H1 (cell line): ENCODE data around the gene INKA2. TPM values are rescaled to one million over a fixed set of nuclear protein-coding genes. Genes with fewer than 3 reads are reported as not detected.
A peak's percentile ranks its signal among the peaks of the same experiment; 100 is the strongest.

ENCODE experiments used
- ATF3 ChIP-seq: IDR thresholded peaks from 2 replicates; pipeline ENCODE4 v1.6.1; 2011; ENCODE audit warnings: low read depth, mild to moderate bottlenecking, low read length; ENCODE audit not compliant: insufficient read depth
- BACH1 ChIP-seq: IDR thresholded peaks from 2 replicates; pipeline ENCODE4 v1.6.1; 2012; ENCODE audit warnings: low read length, improper control_type of control experiment
- BRCA1 ChIP-seq: IDR thresholded peaks from 2 replicates; pipeline ENCODE4 v1.6.1; 2012; ENCODE audit warnings: low read depth, low read length, improper control_type of control experiment
- CBX8 ChIP-seq: fragments of 300-800, 300-1000 bp; sonication (generic); IDR thresholded peaks from 2 replicates; pipeline ENCODE4 v1.7.1; 2016; ENCODE audit warnings: low read depth, low read length, borderline replicate concordance
- CHD7 ChIP-seq: fragments of 300-600 bp; sonication (generic); IDR thresholded peaks from 2 replicates; pipeline ENCODE4 v1.7.1; 2012; ENCODE audit warnings: low read length, moderate library complexity, mild to moderate bottlenecking, inconsistent platforms; ENCODE audit not compliant: insufficient replicate concordance
- FOSL1 ChIP-seq: IDR thresholded peaks from 2 replicates; pipeline ENCODE4 v1.6.1; 2011; ENCODE audit warnings: mild to moderate bottlenecking, low read depth, low read length, moderate library complexity; ENCODE audit not compliant: insufficient read depth
- RXRA ChIP-seq: IDR thresholded peaks from 2 replicates; pipeline ENCODE4 v1.6.1; 2011; ENCODE audit warnings: low read depth, mild to moderate bottlenecking, low read length, moderate library complexity; ENCODE audit not compliant: insufficient read depth
- SAP30 ChIP-seq: fragments of 300-600 bp; sonication (generic); IDR thresholded peaks from 2 replicates; pipeline ENCODE4 v1.7.1; 2012; ENCODE audit warnings: low read length, moderate library complexity, mild to moderate bottlenecking, inconsistent platforms; ENCODE audit not compliant: insufficient read depth, insufficient replicate concordance
- SP1 ChIP-seq: IDR thresholded peaks from 2 replicates; pipeline ENCODE4 v1.6.1; 2011; ENCODE audit warnings: low read depth, low read length
- polyA plus RNA-seq, 7 experiments: library from polyadenylated mRNA; depleted of rRNA in 3 of 7; stranded (reverse) in 5 of 7; unstranded in 2 of 7; fragments of >200 nt in 5 of 7; fragments of 200-250 nt in 2 of 7; gene quantifications; 1 replicate in 5 of 7; 2 replicates in 1 of 7; 4 replicates in 1 of 7; pipeline versions ENCODE4 v1.2.1 to v1.2.3, GENCODE V29; 2011 to 2013; ENCODE audit warnings: missing spikeins in 2 of 7, mixed read lengths in 2 of 7
- total RNA-seq: library from RNA; stranded (reverse); fragmentation: NEBNext Ultra II Directional; extraction: Animal tissue kit (Norgen Biotek cat#: 25700); gene quantifications from 2 replicates; pipeline ENCODE4 v1.2.1, GENCODE V29; 2021

INKA2 gene
- total and polyA plus RNA-seq, 2 of the 8 experiments (the other 6 are each of a cell fraction or from before 2014, with no cell fraction given) = 4.2 to 11.5 TPM

GRCh38 chr1:111739194-111739924 is at the start of gene INKA2 (continued):
- TF ChIP-seq CHD7 (no peak), BRCA1 (no peak), CBX8 (no peak), FOSL1 (no peak), ATF3 (no peak), BACH1 (0 out of 2 replicates have a peak, but pooled peaks have one; percentile 5), SP1 (peak; percentile 65; the same call in 1 of the 2 replicates), SAP30 (no peak), RXRA (no peak)
